T-cell (primary cell): ENCODE results near the gene GART. TPM values are rescaled to one million over a fixed set of nuclear protein-coding genes. Genes with fewer than 3 reads are reported as not detected.
"Not testable (repeated sequence)": the region's sequence is repeated elsewhere in the genome, so short reads cannot be mapped to it uniquely, and the experiment has no call there.

ENCODE experiments used
- ATAC-seq, 4 experiments: fragments of 200-7000 bp in 3 of 4; fragments of 150-1000 bp in 1 of 4; cut with Tn5 transposase; replicated peaks in 1 of 4; 1 replicate in 3 of 4; 2 replicates in 1 of 4; pipeline ENCODE4 v1.10.0; 2021; ENCODE audit warnings: moderate library complexity in 3 of 4, mild to moderate bottlenecking in 2 of 4, moderate number of reproducible peaks in 1 of 4
- CTCF ChIA-PET, 2 donors: fragments of 300-600 bp; sonication (Branson Sonifier 250); formaldehyde crosslinking; loops; one replicate each; lab custom pipeline; 2022; ENCODE audit warnings: antibody characterized with exemption in 2 of 2; lab: Charles Lee
- POLR2A ChIA-PET, 2 donors: fragments of 300-600 bp; sonication (Branson Sonifier 250); formaldehyde crosslinking; loops; one replicate each; lab custom pipeline; 2022; ENCODE audit warnings: antibody characterized with exemption in 2 of 2; lab: Charles Lee
- DNase-seq, 35 experiments: peaks; one replicate each; pipeline versions ENCODE4 v3.0.0 to v3.0.0-alpha.2; 2013 to 2023
- H3K27ac ChIP-seq: one replicate; pipeline ENCODE4 v1.5.1; 2013; ENCODE audit warnings: low read length
- H3K27me3 ChIP-seq, 2 experiments: replicated peaks in 1 of 2; 1 replicate in 1 of 2; 2 replicates in 1 of 2; pipeline versions ENCODE4 v1.6.1 to v1.7.0; 2013; ENCODE audit warnings: low read length in 1 of 2, mixed read lengths in 1 of 2; ENCODE audit not compliant: control insufficient read depth in 2 of 2, insufficient read depth in 2 of 2; ENCODE audit errors: extremely low read depth in 1 of 2
- H3K36me3 ChIP-seq, 2 donors: 1 replicate in 1 of 2; 2 replicates in 1 of 2; pipeline versions ENCODE4 v1.6.1 to v1.7.0; 2013; ENCODE audit warnings: low read length in 1 of 2; ENCODE audit not compliant: control insufficient read depth in 2 of 2, insufficient read depth in 1 of 2; ENCODE audit errors: extremely low read depth in 1 of 2
- H3K4me1 ChIP-seq, 2 experiments: 1 replicate in 1 of 2; 2 replicates in 1 of 2; pipeline versions ENCODE4 v1.6.1 to v1.7.0; 2013; ENCODE audit warnings: low read length in 2 of 2, mixed read lengths in 1 of 2; ENCODE audit not compliant: insufficient read depth in 2 of 2, control insufficient read depth in 1 of 2; ENCODE audit errors: extremely low read depth in 1 of 2
- H3K4me3 ChIP-seq, 2 donors: 1 replicate in 1 of 2; 2 replicates in 1 of 2; pipeline versions ENCODE4 v1.5.1 to v1.7.0; 2013; ENCODE audit warnings: mild to moderate bottlenecking in 2 of 2, low read length in 1 of 2, moderate library complexity in 1 of 2; ENCODE audit not compliant: control insufficient read depth in 1 of 2; ENCODE audit errors: extremely low read depth in 1 of 2
- H3K9me3 ChIP-seq: 2 replicates; pipeline ENCODE4 v1.7.0; 2013
- H3K27ac Mint-ChIP-seq, 2 donors: one replicate each; pipeline ENCODE4 v1.8.0; 2020 to 2021; ENCODE audit warnings: mild to moderate bottlenecking in 2 of 2, mixed read lengths in 2 of 2
- H3K27me3 Mint-ChIP-seq, 2 donors: one replicate each; pipeline ENCODE4 v1.8.0; 2021 to 2022; ENCODE audit warnings: mixed read lengths in 2 of 2
- H3K36me3 Mint-ChIP-seq: one replicate; pipeline ENCODE4 v1.8.0; 2021; ENCODE audit warnings: mixed read lengths
- H3K4me1 Mint-ChIP-seq, 3 donors: one replicate each; pipeline ENCODE4 v1.8.0; 2020 to 2022; ENCODE audit warnings: mixed read lengths in 3 of 3, mild to moderate bottlenecking in 1 of 3
- H3K4me3 Mint-ChIP-seq, 3 donors: one replicate each; pipeline ENCODE4 v1.8.0; 2020 to 2022; ENCODE audit warnings: mild to moderate bottlenecking in 3 of 3, mixed read lengths in 3 of 3, moderate library complexity in 3 of 3
- H3K9me3 Mint-ChIP-seq, 3 donors: one replicate each; pipeline ENCODE4 v1.8.0; 2020 to 2022; ENCODE audit warnings: mixed read lengths in 3 of 3
- WGBS: methylation state at CpG from one replicate; pipeline ENCODE4 v1.1.5; 2013; ENCODE audit warnings: missing lambda C conversion rate; ENCODE audit not compliant: insufficient coverage; 5-methylcytosine and 5-hydroxymethylcytosine counted together
- total RNA-seq, 35 experiments: library from RNA in 6 of 35; stranded (reverse) in 6 of 35; fragments of 120-200 nt in 1 of 35; gene quantifications; one replicate each; pipeline versions ENCODE4 v1.2.1 to v1.2.4 and lab custom pipeline; 2013 to 2026

Gene GART
- total RNA-seq, 5 donors from 2014 or later (not counting 1 experiment from before 2014, with no cell fraction given) = 37.6 to 97.4 (median 84.6) TPM

GRCh38 chr21:33514229-33514628 lies 27.7 kb downstream of the GART start:
- H3K4me1 Mint-ChIP-seq = no peaks in the 10 kb centered on the region
- no peaks in the 10 kb centered on the region for H3K9me3 Mint-ChIP-seq
- ATAC-seq = no peak
- no peak overlapping the region for H3K4me3 Mint-ChIP-seq
- no peaks in the 10 kb centered on the region for H3K9me3 ChIP-seq
- H3K36me3 ChIP-seq = peaks cover 9 to 76% of the 10 kb centered on the region in 2 donors
- DNase-seq = no peak
- H3K27me3 ChIP-seq = no peaks in the 10 kb centered on the region
- H3K27ac Mint-ChIP-seq = peak overlapping the region in 1 of 2 donors; percentile 11
- H3K27me3 Mint-ChIP-seq = no peaks in the 10 kb centered on the region
- H3K4me3 ChIP-seq = no peak overlapping the region
- POLR2A ChIA-PET = no interaction called here
- H3K36me3 Mint-ChIP-seq = peaks cover 57% of the 10 kb centered on the region
- no CpG with 5 or more reads among the region's 2 CpGs for WGBS
- no peaks in the 10 kb centered on the region for H3K4me1 ChIP-seq
- H3K27ac ChIP-seq = no peak overlapping the region
- CTCF ChIA-PET = interaction anchor here (0.5 to 1.3 kb wide), 2 partner anchors 80 to 91 kb away, joined by 4 to 7 read pairs; no protein-coding TSS in a partner anchor

- H3K36me3 Mint-ChIP-seq = peaks cover 57% of the 10 kb centered on the region
- peaks cover 13 to 72% of the 10 kb centered on the region in 2 donors for H3K36me3 ChIP-seq
- CTCF ChIA-PET = no interaction called here
- H3K4me3 ChIP-seq = no peak overlapping the region
- DNase-seq = no peak
- H3K9me3 ChIP-seq = no peaks in the 10 kb centered on the region
- H3K27me3 ChIP-seq = no peaks in the 10 kb centered on the region
- POLR2A ChIA-PET = no interaction called here
- no peaks in the 10 kb centered on the region for H3K4me1 Mint-ChIP-seq
- no peak overlapping the region for H3K27ac ChIP-seq
- WGBS = 100% methylated on average over 1 of the region's 3 CpGs
- no peaks in the 10 kb centered on the region for H3K27me3 Mint-ChIP-seq
- no peaks in the 10 kb centered on the region for H3K4me1 ChIP-seq
- no peak overlapping the region for H3K27ac Mint-ChIP-seq
- no peak overlapping the region for H3K4me3 Mint-ChIP-seq
- ATAC-seq = no peak
- no peaks in the 10 kb centered on the region for H3K9me3 Mint-ChIP-seq
Measured at GRCh38 chr21:33512481-33512880, 29.4 kb downstream of the GART start.

DNA sequence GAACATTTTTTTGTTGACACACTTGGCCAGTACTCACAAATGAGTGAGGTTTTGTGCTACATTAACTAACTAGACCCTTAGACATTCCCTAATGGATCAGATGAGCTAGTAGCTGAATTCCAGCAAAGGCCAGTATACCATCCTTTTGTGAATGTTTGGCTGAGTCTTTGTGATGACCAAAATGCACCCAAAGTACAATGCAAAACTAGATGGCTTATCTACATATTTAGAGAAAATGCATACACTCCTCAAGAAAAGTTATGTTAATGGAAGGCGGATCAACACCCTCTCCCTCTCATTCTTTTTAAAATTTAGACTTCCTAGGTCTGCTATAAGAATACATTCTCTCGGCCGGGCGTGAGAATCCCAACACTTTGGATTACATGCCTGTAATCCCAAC lies 30.3 kb downstream of the GART start:
- Mint-ChIP-seq H3K4me1 (no peaks in the 10 kb centered on the region), H3K36me3 (peaks cover 56% of the 10 kb centered on the region), H3K27ac (no peak overlapping the region), H3K4me3 (no peak overlapping the region), H3K27me3 (no peaks in the 10 kb centered on the region), H3K9me3 (peaks cover 0 to 7% (median 0%) of the 10 kb centered on the region in 3 donors)
- 100% methylated on average over 1 of the region's 4 CpGs for WGBS
- ChIA-PET POLR2A (interaction anchor here (0.5 to 0.7 kb wide), 2 partner anchors 183 to 200 kb away, joined by 4 to 6 read pairs; no protein-coding TSS in a partner anchor), CTCF (no interaction called here)
- Histone ChIP-seq H3K36me3 (peaks cover 13 to 66% of the 10 kb centered on the region in 2 donors), H3K9me3 (no peaks in the 10 kb centered on the region), H3K27ac (no peak overlapping the region), H3K4me3 (no peak overlapping the region), H3K4me1 (no peaks in the 10 kb centered on the region), H3K27me3 (no peaks in the 10 kb centered on the region)
- ATAC-seq (no peak), DNase-seq (no peak)

- H3K36me3 Mint-ChIP-seq = peaks cover 56% of the 10 kb centered on the region
- POLR2A ChIA-PET = no interaction called here
- H3K27ac ChIP-seq = no peak overlapping the region
Measured at GRCh38 chr21:33510826-33511225, 31.1 kb downstream of the GART start.

GRCh38 chr21:33507003-33507402 lies 34.9 kb downstream of the GART start:
- WGBS = no CpG with 5 or more reads among the region's 1 CpG
- H3K27me3 ChIP-seq, POLR2A ChIA-PET, CTCF ChIA-PET, H3K27ac Mint-ChIP-seq, H3K4me3 Mint-ChIP-seq, ATAC-seq, H3K4me1 Mint-ChIP-seq, H3K9me3 ChIP-seq, H3K4me1 ChIP-seq, H3K9me3 Mint-ChIP-seq, H3K27me3 Mint-ChIP-seq, DNase-seq, H3K27ac ChIP-seq, H3K4me3 ChIP-seq: not testable (repeated sequence)
- H3K36me3 Mint-ChIP-seq = peaks cover 68% of the 10 kb centered on the region
- H3K36me3 ChIP-seq = peaks cover 15 to 55% of the 10 kb centered on the region in 2 donors

More at GRCh38 chr21:33510826-33511225, 31.1 kb downstream of the GART start:
- H3K9me3 Mint-ChIP-seq = peaks cover 0 to 7% (median 0%) of the 10 kb centered on the region in 3 donors
- H3K4me3 Mint-ChIP-seq = no peak overlapping the region
- no peaks in the 10 kb centered on the region for H3K9me3 ChIP-seq
- H3K36me3 ChIP-seq = peaks cover 13 to 66% of the 10 kb centered on the region in 2 donors
- H3K4me3 ChIP-seq = no peak overlapping the region
- H3K27me3 ChIP-seq = no peaks in the 10 kb centered on the region
- ATAC-seq (no peak), DNase-seq (no peak)
- no peaks in the 10 kb centered on the region for H3K27me3 Mint-ChIP-seq
- no peaks in the 10 kb centered on the region for H3K4me1 ChIP-seq
- CTCF ChIA-PET = no interaction called here
- 98% methylated on average over 6 of the region's 8 CpGs for WGBS
- H3K4me1 Mint-ChIP-seq = no peaks in the 10 kb centered on the region
- no peak overlapping the region for H3K27ac Mint-ChIP-seq

- no peaks in the 10 kb centered on the region for H3K27me3 ChIP-seq
- no peak overlapping the region for H3K27ac Mint-ChIP-seq
- peaks cover 15 to 51% of the 10 kb centered on the region in 2 donors for H3K36me3 ChIP-seq
Measured at GRCh38 chr21:33505833-33506232, 36.1 kb downstream of the GART start.

More at GRCh38 chr21:33505833-33506232, 36.1 kb downstream of the GART start:
- no peak for DNase-seq
- Mint-ChIP-seq H3K9me3 (peaks cover 0 to 7% (median 0%) of the 10 kb centered on the region in 3 donors), H3K36me3 (peaks cover 58% of the 10 kb centered on the region), H3K4me1 (no peaks in the 10 kb centered on the region), H3K27me3 (no peaks in the 10 kb centered on the region), H3K4me3 (no peak overlapping the region)
- H3K27ac ChIP-seq = no peak overlapping the region
- ChIA-PET POLR2A (no interaction called here), CTCF (interaction anchor here in 1 of 2 donors (0.6 to 1.0 kb wide), 2 partner anchors 306 to 387 kb away, joined by 3 to 4 read pairs; no protein-coding TSS in a partner anchor)
- no peak overlapping the region for H3K4me3 ChIP-seq
- no peaks in the 10 kb centered on the region for H3K4me1 ChIP-seq
- H3K9me3 ChIP-seq = no peaks in the 10 kb centered on the region
- 90% methylated on average over 2 of the region's 8 CpGs for WGBS
- ATAC-seq = no peak
